Measurements from ENCODE around the gene TMEM208.

Gene TMEM208

GRCh38 chr16:67195676-67196075, 31.3 kb upstream of the TMEM208 start:
- Histone ChIP-seq H3K27ac (ENCODE audit: low read depth, low read length) (no peak overlapping the region), H3K9ac (ENCODE audit: low read length) (no peak overlapping the region), H3K4me3 (ENCODE audit: low read length) (no peak overlapping the region), H3K27me3 (ENCODE audit: control insufficient read depth, insufficient read depth, low read length) (no peaks in the 10 kb centered on the region), H3K36me3 (ENCODE audit: control insufficient read depth, insufficient read depth, low read length) (peaks cover 34% of the 10 kb centered on the region), H3K4me1 (ENCODE audit: control insufficient read depth, insufficient read depth, low read length) (peaks cover 12% of the 10 kb centered on the region)

GRCh38 chr16:67196881-67197280, 30.0 kb upstream of the TMEM208 start:
- no peaks in the 10 kb centered on the region for H3K27me3 ChIP-seq (ENCODE audit: control insufficient read depth, insufficient read depth, low read length)
- no peak overlapping the region for H3K4me3 ChIP-seq (ENCODE audit: low read length)
- no peak overlapping the region for H3K27ac ChIP-seq (ENCODE audit: low read depth, low read length)
- no peak overlapping the region for H3K9ac ChIP-seq (ENCODE audit: low read length)
- H3K4me1 ChIP-seq (ENCODE audit: control insufficient read depth, insufficient read depth, low read length), result peaks cover 12% of the 10 kb centered on the region
- H3K36me3 ChIP-seq (ENCODE audit: control insufficient read depth, insufficient read depth, low read length), result peaks cover 36% of the 10 kb centered on the region

GRCh38 chr16:67197704-67198103, 29.2 kb upstream of the TMEM208 start:
- H3K27me3 ChIP-seq (ENCODE audit: control insufficient read depth, insufficient read depth, low read length), result no peaks in the 10 kb centered on the region
- H3K9ac ChIP-seq (ENCODE audit: low read length), result no peak overlapping the region
- peaks cover 9% of the 10 kb centered on the region for H3K4me1 ChIP-seq (ENCODE audit: control insufficient read depth, insufficient read depth, low read length)
- H3K4me3 ChIP-seq (ENCODE audit: low read length), result no peak overlapping the region
- H3K36me3 ChIP-seq (ENCODE audit: control insufficient read depth, insufficient read depth, low read length), result peaks cover 42% of the 10 kb centered on the region
- H3K27ac ChIP-seq (ENCODE audit: low read depth, low read length), result no peak overlapping the region

GRCh38 chr16:67198238-67198734, 28.6 kb upstream of the TMEM208 start:
- Histone ChIP-seq H3K4me1 (ENCODE audit: control insufficient read depth, insufficient read depth, low read length) (peaks cover 3% of the 10 kb centered on the region), H3K9ac (ENCODE audit: low read length) (no peak overlapping the region), H3K27ac (ENCODE audit: low read depth, low read length) (no peak overlapping the region), H3K27me3 (ENCODE audit: control insufficient read depth, insufficient read depth, low read length) (no peaks in the 10 kb centered on the region), H3K4me3 (ENCODE audit: low read length) (no peak overlapping the region), H3K36me3 (ENCODE audit: control insufficient read depth, insufficient read depth, low read length) (peaks cover 46% of the 10 kb centered on the region)

GRCh38 chr16:67199011-67199807, 27.7 kb upstream of the TMEM208 start, which contains the start of gene ELMO3:
ELMO3 (plus strand) TSS chr16:67199131; CDS start chr16:67199327, 196 bp downstream.
- H3K4me1 ChIP-seq (ENCODE audit: control insufficient read depth, insufficient read depth, low read length), result no peaks in the 10 kb centered on the region
- no peak within 1 kb of the TSS for H3K27ac ChIP-seq (ENCODE audit: low read depth, low read length)
- H3K9ac ChIP-seq (ENCODE audit: low read length), result peak within 1 kb of the TSS; percentile 45
- H3K4me3 ChIP-seq (ENCODE audit: low read length), result peak within 1 kb of the TSS; percentile 64
- H3K27me3 ChIP-seq (ENCODE audit: control insufficient read depth, insufficient read depth, low read length), result no peaks in the 10 kb centered on the region
- peaks cover 46% of the 10 kb centered on the region for H3K36me3 ChIP-seq (ENCODE audit: control insufficient read depth, insufficient read depth, low read length)

GRCh38 chr16:67199808-67200198, 27.1 kb upstream of the TMEM208 start:
- Histone ChIP-seq H3K9ac (ENCODE audit: low read length) (no peak overlapping the region), H3K4me1 (ENCODE audit: control insufficient read depth, insufficient read depth, low read length) (no peaks in the 10 kb centered on the region), H3K27ac (ENCODE audit: low read depth, low read length) (no peak overlapping the region), H3K36me3 (ENCODE audit: control insufficient read depth, insufficient read depth, low read length) (peaks cover 42% of the 10 kb centered on the region), H3K4me3 (ENCODE audit: low read length) (peak overlapping the region; percentile 51), H3K27me3 (ENCODE audit: control insufficient read depth, insufficient read depth, low read length) (no peaks in the 10 kb centered on the region)

- Histone ChIP-seq H3K9ac (ENCODE audit: low read length) (no peak overlapping the region), H3K4me1 (ENCODE audit: control insufficient read depth, insufficient read depth, low read length) (no peaks in the 10 kb centered on the region), H3K27ac (ENCODE audit: low read depth, low read length) (no peak overlapping the region), H3K36me3 (ENCODE audit: control insufficient read depth, insufficient read depth, low read length) (peaks cover 37% of the 10 kb centered on the region), H3K27me3 (ENCODE audit: control insufficient read depth, insufficient read depth, low read length) (no peaks in the 10 kb centered on the region), H3K4me3 (ENCODE audit: low read length) (no peak overlapping the region)
Measured at GRCh38 chr16:67200491-67200890, 26.4 kb upstream of the TMEM208 start.

GRCh38 chr16:67201411-67202345, 25.3 kb upstream of the TMEM208 start:
- Histone ChIP-seq H3K27me3 (ENCODE audit: control insufficient read depth, insufficient read depth, low read length) (no peaks in the 10 kb centered on the region), H3K36me3 (ENCODE audit: control insufficient read depth, insufficient read depth, low read length) (peaks cover 28% of the 10 kb centered on the region), H3K27ac (ENCODE audit: low read depth, low read length) (no peak overlapping the region), H3K4me3 (ENCODE audit: low read length) (no peak overlapping the region), H3K9ac (ENCODE audit: low read length) (no peak overlapping the region), H3K4me1 (ENCODE audit: control insufficient read depth, insufficient read depth, low read length) (no peaks in the 10 kb centered on the region)

- no peaks in the 10 kb centered on the region for H3K27me3 ChIP-seq (ENCODE audit: control insufficient read depth, insufficient read depth, low read length)
- H3K9ac ChIP-seq (ENCODE audit: low read length), result no peak overlapping the region
- H3K4me1 ChIP-seq (ENCODE audit: control insufficient read depth, insufficient read depth, low read length), result no peaks in the 10 kb centered on the region
- H3K36me3 ChIP-seq (ENCODE audit: control insufficient read depth, insufficient read depth, low read length), result peaks cover 20% of the 10 kb centered on the region
- no peak overlapping the region for H3K4me3 ChIP-seq (ENCODE audit: low read length)
- H3K27ac ChIP-seq (ENCODE audit: low read depth, low read length), result no peak overlapping the region
Measured at GRCh38 chr16:67202426-67202825, 24.5 kb upstream of the TMEM208 start.

GRCh38 chr16:67202956-67203493, 23.9 kb upstream of the TMEM208 start:
- no peak overlapping the region for H3K9ac ChIP-seq (ENCODE audit: low read length)
- H3K4me3 ChIP-seq (ENCODE audit: low read length), result no peak overlapping the region
- no peaks in the 10 kb centered on the region for H3K4me1 ChIP-seq (ENCODE audit: control insufficient read depth, insufficient read depth, low read length)
- no peaks in the 10 kb centered on the region for H3K27me3 ChIP-seq (ENCODE audit: control insufficient read depth, insufficient read depth, low read length)
- H3K27ac ChIP-seq (ENCODE audit: low read depth, low read length), result no peak overlapping the region
- peaks cover 15% of the 10 kb centered on the region for H3K36me3 ChIP-seq (ENCODE audit: control insufficient read depth, insufficient read depth, low read length)

- H3K4me3 ChIP-seq (ENCODE audit: low read length), result no peak overlapping the region
- no peak overlapping the region for H3K9ac ChIP-seq (ENCODE audit: low read length)
- no peaks in the 10 kb centered on the region for H3K27me3 ChIP-seq (ENCODE audit: control insufficient read depth, insufficient read depth, low read length)
- H3K27ac ChIP-seq (ENCODE audit: low read depth, low read length), result no peak overlapping the region
- no peaks in the 10 kb centered on the region for H3K4me1 ChIP-seq (ENCODE audit: control insufficient read depth, insufficient read depth, low read length)
- H3K36me3 ChIP-seq (ENCODE audit: control insufficient read depth, insufficient read depth, low read length), result peaks cover 12% of the 10 kb centered on the region
Measured at GRCh38 chr16:67204076-67204475, 22.9 kb upstream of the TMEM208 start.

Measured in rectal smooth muscle tissue (tissue), 1 donor.